NB4 (cell line): Measurements from ENCODE around the gene UBE2QL1.

Experiments
- DNase-seq: peaks from one replicate; pipeline ENCODE4 v3.0.0; 2010; ENCODE audit warnings: low read depth
- H3K4me3 ChIP-seq: one replicate; pipeline ENCODE4 v1.5.1; 2011; ENCODE audit warnings: mild to moderate bottlenecking, low read depth, low read length, moderate library complexity
- CTCF ChIP-seq: IDR thresholded peaks from one replicate; pipeline ENCODE4 v1.5.1; 2012; ENCODE audit warnings: low read depth, low read length
- MAX ChIP-seq: IDR thresholded peaks from 2 replicates; pipeline ENCODE4 v1.6.1; 2011; ENCODE audit warnings: low read depth, low read length
- MYC ChIP-seq: IDR thresholded peaks from 2 replicates; pipeline ENCODE4 v1.6.1; 2011; ENCODE audit warnings: low read depth, low read length
- POLR2A ChIP-seq: IDR thresholded peaks from 2 replicates; pipeline ENCODE4 v1.6.1; 2011; ENCODE audit warnings: mild to moderate bottlenecking; ENCODE audit not compliant: insufficient read length; ENCODE audit errors: extremely low read depth

The UBE2QL1 gene

GRCh38 chr5:6404129-6404528, 44.5 kb upstream of the UBE2QL1 start:
- DNase-seq = no peak

GRCh38 chr5:6405591-6405990, 43.1 kb upstream of the UBE2QL1 start:
- no peak for DNase-seq
- H3K4me3 ChIP-seq = no peak overlapping the region
- TF ChIP-seq MYC (no peak), MAX (no peak), POLR2A (no peak), CTCF (no peak)

More at GRCh38 chr5:6404129-6404528, 44.5 kb upstream of the UBE2QL1 start:
- TF ChIP-seq CTCF (no peak), POLR2A (no peak), MYC (no peak)
- no peak overlapping the region for H3K4me3 ChIP-seq

GRCh38 chr5:6407558-6408259, 41.0 kb upstream of the UBE2QL1 start:
- no peak for DNase-seq
- no peak overlapping the region for H3K4me3 ChIP-seq
- TF ChIP-seq POLR2A = no peak
- no peak for TF ChIP-seq CTCF
- no peak for TF ChIP-seq MYC
- no peak for TF ChIP-seq MAX

- no peak for DNase-seq
- no peak overlapping the region for H3K4me3 ChIP-seq
- TF ChIP-seq MYC (no peak), MAX (no peak), POLR2A (no peak), CTCF (no peak)
Observed at GRCh38 chr5:6408260-6408596, 40.4 kb upstream of the UBE2QL1 start.

GRCh38 chr5:6408627-6409446, 39.8 kb upstream of the UBE2QL1 start:
- no peak for TF ChIP-seq MYC
- TF ChIP-seq MAX = no peak
- TF ChIP-seq POLR2A = no peak
- no peak for TF ChIP-seq CTCF
- no peak overlapping the region for H3K4me3 ChIP-seq
- no peak for DNase-seq

- TF ChIP-seq MYC = no peak
- no peak for TF ChIP-seq POLR2A
- no peak for TF ChIP-seq CTCF
- no peak for TF ChIP-seq MAX
- no peak overlapping the region for H3K4me3 ChIP-seq
- no peak for DNase-seq
Observed at GRCh38 chr5:6410421-6410820, 38.2 kb upstream of the UBE2QL1 start.
